HepG2 (cell line): Measurements from ENCODE around the gene ZMYND10. TPM values are rescaled to one million over a fixed set of nuclear protein-coding genes. Genes with fewer than 3 reads are reported as not detected.

Experiments
- ATAC-seq: fragments of 200-7000 bp; cut with Tn5 transposase; 3 replicates; pipeline ENCODE4 v1.9.1; 2020; ENCODE audit warnings: mild to moderate bottlenecking, moderate library complexity
- BruUV-seq: library from RNA; stranded (reverse); fragments of 400-500 nt; replicated peaks from 2 replicates; lab custom pipeline; 2021; lab: Mats Ljungman, UMichigan
- CTCF ChIA-PET: fragments of 300-600 bp; formaldehyde crosslinking; extraction: SDS; loops from one replicate; lab custom pipeline; 2021; ENCODE audit warnings: low total read pairs, inconsistent platforms, low intra/inter-chr PET ratio; lab: Yijun Ruan, JAX
- POLR2A ChIA-PET: fragments of 350-600 bp; sonication (Branson Sonifier 250); formaldehyde crosslinking; loops from one replicate; lab custom pipeline; 2020; ENCODE audit warnings: antibody characterized with exemption, inconsistent platforms; lab: Yijun Ruan, JAX
- DNase-seq: peaks from one replicate; pipeline ENCODE4 v3.0.0-alpha.2; 2015; ENCODE audit warnings: low spot score
- FAIRE-seq: peaks from 3 replicates; lab custom pipeline; 2011; peaks lifted over from hg19 to GRCh38; lab: Jason Lieb, UNC
- H2AFZ ChIP-seq: one replicate; pipeline ENCODE4 v1.6.1; 2011; ENCODE audit warnings: low read length, inconsistent platforms
- H3K27ac ChIP-seq: fragments of 300-600 bp; 3 replicates; pipeline ENCODE4 v1.8.0; 2011; ENCODE audit warnings: mixed run types, mild to moderate bottlenecking, mixed read lengths, low read length, inconsistent platforms; ENCODE audit not compliant: insufficient read depth; ENCODE audit errors: extremely low read length
- H3K27me3 ChIP-seq, 2 experiments: fragments of 200-600 bp in 1 of 2; 2 replicates in 1 of 2; 3 replicates in 1 of 2; pipeline versions ENCODE4 v1.6.0 to v1.8.0; 2011; ENCODE audit warnings: low read length in 2 of 2, mild to moderate bottlenecking in 2 of 2, moderate library complexity in 2 of 2, inconsistent platforms in 1 of 2; ENCODE audit not compliant: insufficient read depth in 2 of 2, control insufficient read depth in 1 of 2
- H3K36me3 ChIP-seq, 2 experiments: fragments of 200-600 bp in 1 of 2; replicated peaks in 1 of 2; 2 replicates in 1 of 2; 3 replicates in 1 of 2; pipeline versions ENCODE4 v1.5.1 to v1.8.0; 2011; ENCODE audit warnings: low read length in 2 of 2, inconsistent platforms in 1 of 2; ENCODE audit not compliant: insufficient read depth in 2 of 2, control insufficient read depth in 1 of 2
- H3K4me1 ChIP-seq: 2 replicates; pipeline ENCODE4 v1.5.1; 2012; ENCODE audit warnings: low read length, inconsistent platforms; ENCODE audit not compliant: insufficient read depth
- H3K4me2 ChIP-seq: 2 replicates; pipeline ENCODE4 v1.6.0; 2011; ENCODE audit warnings: low read depth, low read length, inconsistent platforms
- H3K4me3 ChIP-seq, 3 experiments: fragments of 200-600 bp in 1 of 3; sonication (generic), shearing (Covaris generic) in 1 of 3; replicated peaks in 1 of 3; 2 replicates each; pipeline ENCODE4 v1.5.1; 2011 to 2016; ENCODE audit warnings: low read length in 3 of 3, inconsistent platforms in 2 of 3, low read depth in 2 of 3, mild to moderate bottlenecking in 2 of 3, control low read depth in 1 of 3, mixed read lengths in 1 of 3; ENCODE audit not compliant: insufficient read depth in 1 of 3
- H3K79me2 ChIP-seq: one replicate; pipeline ENCODE4 v1.6.1; 2011; ENCODE audit warnings: low read length, inconsistent platforms; ENCODE audit not compliant: insufficient read depth
- H3K9ac ChIP-seq: 2 replicates; pipeline ENCODE4 v1.6.0; 2011; ENCODE audit warnings: mild to moderate bottlenecking, low read depth, low read length, inconsistent platforms; ENCODE audit not compliant: insufficient read depth
- H3K9me3 ChIP-seq: 2 replicates; pipeline ENCODE4 v1.5.1; 2012; ENCODE audit warnings: mild to moderate bottlenecking, low read length
- H4K20me1 ChIP-seq: 2 replicates; pipeline ENCODE4 v1.6.0; 2011; ENCODE audit warnings: inconsistent platforms, mild to moderate bottlenecking, low read length, moderate library complexity; ENCODE audit not compliant: insufficient read depth
- ASH2L ChIP-seq: fragments of 300-600, 200-600 bp; sonication (generic); IDR thresholded peaks from 2 replicates; pipeline ENCODE4 v1.7.0; 2017; ENCODE audit warnings: low read depth, mild to moderate bottlenecking, moderate library complexity, mixed read lengths, low read length; ENCODE audit not compliant: insufficient read length
- GABPA ChIP-seq, 2 experiments: IDR thresholded peaks; 2 replicates each; pipeline ENCODE4 v1.6.1; 2011 to 2016; ENCODE audit warnings: low read depth in 2 of 2, low read length in 1 of 2, missing biosample characterization in 1 of 2, missing genetic modification characterization in 1 of 2
- HNRNPLL ChIP-seq: fragments of 200-400 bp; formaldehyde crosslinking; IDR thresholded peaks from 2 replicates; pipeline ENCODE4 v1.6.1; 2017; ENCODE audit warnings: mild to moderate bottlenecking, low read depth, low read length; ENCODE audit not compliant: poor library complexity, severe bottlenecking
- MAZ ChIP-seq, 2 experiments: sonication (generic) in 1 of 2; formaldehyde crosslinking in 1 of 2; IDR thresholded peaks; 2 replicates each; pipeline versions ENCODE4 v1.5.0 to v1.6.1; 2012 to 2020; ENCODE audit warnings: low read depth in 2 of 2, mild to moderate bottlenecking in 2 of 2, borderline replicate concordance in 1 of 2, improper control_type of control experiment in 1 of 2, low read length in 1 of 2, missing genetic modification reagents in 1 of 2, moderate library complexity in 1 of 2
- RBM39 ChIP-seq: fragments of 200-400 bp; formaldehyde crosslinking; IDR thresholded peaks from one replicate; pipeline ENCODE4 v1.6.1; 2018; ENCODE audit warnings: antibody characterized with exemption, mild to moderate bottlenecking, low read depth, low read length; ENCODE audit not compliant: poor library complexity, severe bottlenecking
- SKI ChIP-seq: fragments of 450-650 bp; IDR thresholded peaks from one replicate; pipeline ENCODE4 v1.6.1; 2018; ENCODE audit warnings: mild to moderate bottlenecking; ENCODE audit not compliant: partially characterized antibody
- SMAD9 ChIP-seq: sonication (generic); formaldehyde crosslinking; IDR thresholded peaks from 2 replicates; pipeline ENCODE4 v1.5.1; 2020; ENCODE audit warnings: mild to moderate bottlenecking, missing genetic modification reagents
- TEAD3 ChIP-seq: optimal IDR thresholded peaks from 2 replicates; pipeline ENCODE3; 2016; ENCODE audit warnings: borderline replicate concordance
- TOPORS ChIP-seq: sonication (generic); formaldehyde crosslinking; IDR thresholded peaks from 2 replicates; pipeline ENCODE4 v1.8.0; 2023; ENCODE audit warnings: mild to moderate bottlenecking, missing genetic modification reagents
- WGBS: methylation state at CpG from one replicate; pipeline ENCODE4 v1.1.6; 2017; ENCODE audit warnings: low lambda C conversion rate; 5-methylcytosine and 5-hydroxymethylcytosine counted together
- in situ Hi-C: cut with HindIII; loops from 2 replicates; pipeline ENCODE4 v1.10.0; 2017; ENCODE audit warnings: low pct_unique_long_range_greater_than_20kb; ENCODE audit not compliant: extremely low pct_ligation_motif_present
- intact Hi-C: fragments of 100-400 bp; cut with micrococcal nuclease; formaldehyde crosslinking; loops from one replicate; pipeline ENCODE4 v1.10.0; 2022; ENCODE audit not compliant: unreplicated experiment
- polyA plus RNA-seq, 8 experiments: library from polyadenylated mRNA; depleted of rRNA in 3 of 8; stranded (reverse) in 7 of 8; unstranded in 1 of 8; fragments of >200 nt; fragmentation: Illumina TruSeq in 4 of 8; extraction: Trizol in 4 of 8; gene quantifications; 2 replicates each; pipeline versions ENCODE4 v1.2.1 to v1.2.3, GENCODE V29; 2011 to 2016; ENCODE audit warnings: low read depth in 4 of 8, missing spikeins in 1 of 8, mixed read lengths in 1 of 8; ENCODE audit not compliant: insufficient read depth in 1 of 8
- total RNA-seq, 5 experiments: library from RNA; depleted of rRNA; stranded (reverse); fragments of >200 nt; fragmentation: Illumina TruSeq; extraction: Trizol; gene quantifications; 2 replicates each; pipeline ENCODE4 v1.2.3, GENCODE V29; 2016; ENCODE audit warnings: low read depth in 1 of 5

Gene ZMYND10
- total and polyA plus RNA-seq, 2 of the 13 experiments (the other 11 are each of a cell fraction or from before 2014, with no cell fraction given), result 0.60 to 0.74 TPM

DNA sequence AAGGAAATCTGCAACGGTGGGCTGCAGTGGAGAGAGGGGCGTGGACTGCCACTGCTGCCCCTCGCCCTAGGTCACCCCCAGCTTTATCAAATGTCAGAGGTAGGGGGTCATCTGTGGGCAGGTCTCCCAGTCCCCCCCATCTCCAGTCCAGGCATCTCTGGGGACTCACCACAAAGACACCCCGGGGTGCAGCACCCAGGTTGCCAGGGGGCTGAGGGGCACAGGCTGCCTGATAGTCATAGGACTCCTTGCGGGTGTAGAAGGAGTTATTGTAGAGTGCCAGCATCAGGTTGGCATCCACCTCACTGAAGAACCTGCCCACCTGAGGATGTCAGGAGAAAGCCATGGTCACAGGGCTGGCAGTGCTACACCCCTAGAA lies 20.3 kb upstream of the ZMYND10 start:
- no peak for ATAC-seq
- POLR2A ChIA-PET, result no interaction called here
- 67% methylated on average over 3 of the region's 5 CpGs for WGBS
- CTCF ChIA-PET, result no interaction called here
- Histone ChIP-seq H3K27ac (no peak overlapping the region), H3K4me3 (no peak overlapping the region), H3K9me3 (no peaks in the 10 kb centered on the region), H3K27me3 (peaks cover 17 to 67% of the 10 kb centered on the region in 2 experiments; a peak in 4 of 5 replicates), H3K79me2 (no peaks in the 10 kb centered on the region)
- DNase-seq, result no peak
- in situ Hi-C loops, result no loop called here
- TF ChIP-seq MAZ (IDR thresholded peaks at IDR 0.05; ENCODE audit: borderline replicate concordance, low read depth, low read length) (no peak), MAZ (CRISPR knock-in tag; IDR thresholded peaks at IDR 0.05; ENCODE audit: low read depth) (no peak), HNRNPLL (no peak), TEAD3 (CRISPR knock-in tag) (no peak), TOPORS (no peak), SMAD9 (CRISPR knock-in tag) (no peak), ASH2L (no peak), SKI (no peak), GABPA (IDR thresholded peaks at IDR 0.05; ENCODE audit: low read depth, low read length) (no peak), GABPA (CRISPR knock-in tag; IDR thresholded peaks at IDR 0.05; ENCODE audit: low read depth) (no peak), RBM39 (no peak)
- TF ChIP-seq, all 625 proteins: peak for 0
- Histone ChIP-seq H4K20me1 (no peaks in the 10 kb centered on the region), H3K4me1 (no peaks in the 10 kb centered on the region), H3K4me2 (no peak overlapping the region; the same call in 1 of the 2 replicates), H2AFZ (no peak overlapping the region), H3K36me3 (no peaks in the 10 kb centered on the region), H3K9ac (no peak overlapping the region)
- no peak for FAIRE-seq
- no TSS peak for BruUV-seq
- intact Hi-C loops, result no loop called here
